Ovary (tissue), 3 donors: ENCODE measurements around the gene ZNF853.

Experiments used
- EP300 ChIP-seq: sonication (generic); formaldehyde crosslinking; IDR thresholded peaks from one replicate; pipeline ENCODE4 v1.6.1; 2017; ENCODE audit warnings: antibody characterized with exemption
- TF ChIP-seq, protein P1 (sequence below), 3 donors: fragments of 450-650 bp in 2 of 3; fragments of 200-600 bp in 1 of 3; IDR thresholded peaks; one replicate each; pipeline versions ENCODE4 v1.5.1 to v1.8.0; 2016 to 2022; ENCODE audit warnings: antibody characterized with exemption in 3 of 3, mild to moderate bottlenecking in 1 of 3
- donor health status: DM: no; HTN: no; CAD: no.

DNA sequence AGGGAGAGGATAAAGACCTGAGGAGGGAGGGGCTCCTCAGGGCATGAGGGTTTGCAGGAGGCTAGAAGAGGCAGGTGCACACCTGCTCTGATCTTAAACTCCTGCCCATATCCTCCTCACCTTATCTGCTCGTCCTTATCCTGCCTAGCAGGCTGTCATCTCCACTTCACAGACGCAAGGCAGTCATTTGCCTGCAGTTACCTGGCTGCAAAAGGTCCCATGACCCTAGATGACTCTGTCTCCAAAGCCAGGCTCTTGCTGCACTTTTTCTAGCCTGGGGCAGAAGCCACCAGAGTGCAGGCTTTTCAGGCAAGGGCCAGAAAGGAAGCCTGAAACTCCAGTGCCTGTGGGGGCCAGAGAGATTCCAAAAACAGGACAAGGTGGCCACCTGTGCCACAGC lies 1.7 kb upstream of the ZNF853 start:
- TF ChIP-seq, protein P1, sequence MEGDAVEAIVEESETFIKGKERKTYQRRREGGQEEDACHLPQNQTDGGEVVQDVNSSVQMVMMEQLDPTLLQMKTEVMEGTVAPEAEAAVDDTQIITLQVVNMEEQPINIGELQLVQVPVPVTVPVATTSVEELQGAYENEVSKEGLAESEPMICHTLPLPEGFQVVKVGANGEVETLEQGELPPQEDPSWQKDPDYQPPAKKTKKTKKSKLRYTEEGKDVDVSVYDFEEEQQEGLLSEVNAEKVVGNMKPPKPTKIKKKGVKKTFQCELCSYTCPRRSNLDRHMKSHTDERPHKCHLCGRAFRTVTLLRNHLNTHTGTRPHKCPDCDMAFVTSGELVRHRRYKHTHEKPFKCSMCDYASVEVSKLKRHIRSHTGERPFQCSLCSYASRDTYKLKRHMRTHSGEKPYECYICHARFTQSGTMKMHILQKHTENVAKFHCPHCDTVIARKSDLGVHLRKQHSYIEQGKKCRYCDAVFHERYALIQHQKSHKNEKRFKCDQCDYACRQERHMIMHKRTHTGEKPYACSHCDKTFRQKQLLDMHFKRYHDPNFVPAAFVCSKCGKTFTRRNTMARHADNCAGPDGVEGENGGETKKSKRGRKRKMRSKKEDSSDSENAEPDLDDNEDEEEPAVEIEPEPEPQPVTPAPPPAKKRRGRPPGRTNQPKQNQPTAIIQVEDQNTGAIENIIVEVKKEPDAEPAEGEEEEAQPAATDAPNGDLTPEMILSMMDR (IDR thresholded peaks at IDR 0.05): no peak
- no peak for TF ChIP-seq EP300
